Neural cell (in vitro differentiated cells): ENCODE results near the gene TPH2. TPM values are rescaled to one million over a fixed set of nuclear protein-coding genes. Genes with fewer than 3 reads are reported as not detected.
A peak's percentile ranks its signal among the peaks of the same experiment; 100 is the strongest.

Experiments
- H2AFZ ChIP-seq: fragments of 200-600, 300-800 bp; sonication (generic), shearing (Covaris generic); 2 replicates; pipeline ENCODE4 v1.6.0; 2014; ENCODE audit warnings: low read depth, mild to moderate bottlenecking, antibody characterized with exemption, low read length, moderate library complexity
- H3F3A ChIP-seq: fragments of 200-600 bp; shearing (Covaris generic); 2 replicates; pipeline ENCODE4 v1.6.1; 2016; ENCODE audit warnings: mild to moderate bottlenecking, moderate library complexity, mixed read lengths, antibody characterized with exemption, low read length; ENCODE audit not compliant: insufficient read depth, poor library complexity, severe bottlenecking
- H3K27ac ChIP-seq: fragments of 200-600, 300-800 bp; sonication (generic), shearing (Covaris generic); 2 replicates; pipeline ENCODE4 v1.5.1; 2014; ENCODE audit warnings: mild to moderate bottlenecking, low read length, moderate library complexity
- H3K27me3 ChIP-seq: fragments of 300-800, 200-600 bp; sonication (generic), shearing (Covaris generic); 2 replicates; pipeline ENCODE4 v1.6.0; 2014; ENCODE audit warnings: mild to moderate bottlenecking, low read depth, low read length, moderate library complexity; ENCODE audit not compliant: insufficient read depth
- H3K36me3 ChIP-seq: fragments of 300-800, 200-600 bp; sonication (generic), shearing (Covaris generic); 2 replicates; pipeline ENCODE4 v1.5.1; 2014; ENCODE audit warnings: mild to moderate bottlenecking, antibody characterized with exemption, low read length, moderate library complexity; ENCODE audit not compliant: insufficient read depth
- H3K4me2 ChIP-seq: fragments of 300-800, 200-600 bp; sonication (generic), shearing (Covaris generic); 2 replicates; pipeline ENCODE4 v1.6.0; 2014; ENCODE audit warnings: mild to moderate bottlenecking, low read length
- H3K4me3 ChIP-seq: fragments of 300-800, 200-600 bp; sonication (generic), shearing (Covaris generic); 2 replicates; pipeline ENCODE4 v1.5.1; 2014; ENCODE audit warnings: mild to moderate bottlenecking, low read length, moderate library complexity
- H3K79me2 ChIP-seq: fragments of 200-600 bp; shearing (Covaris generic); replicated peaks from 2 replicates; pipeline ENCODE4 v1.6.0; 2014; ENCODE audit warnings: mild to moderate bottlenecking, low read length, moderate library complexity; ENCODE audit not compliant: insufficient read depth
- H3K9ac ChIP-seq: fragments of 300-800, 200-600 bp; sonication (generic), shearing (Covaris generic); 2 replicates; pipeline ENCODE4 v1.6.1; 2016; ENCODE audit warnings: mild to moderate bottlenecking, low read length, mixed read lengths
- H3K9me2 ChIP-seq: fragments of 200-600 bp; shearing (Covaris generic); 2 replicates; pipeline ENCODE4 v1.6.1; 2016; ENCODE audit warnings: mild to moderate bottlenecking, low read length, mixed read lengths; ENCODE audit not compliant: insufficient read depth
- H3K9me3 ChIP-seq: fragments of 200-600, 300-800 bp; sonication (generic), shearing (Covaris generic); 2 replicates; pipeline ENCODE4 v1.6.1; 2016; ENCODE audit warnings: mild to moderate bottlenecking, mixed run types, low read length, moderate library complexity, mixed read lengths
- H4K20me1 ChIP-seq: fragments of 200-600 bp; shearing (Covaris generic); 2 replicates; pipeline ENCODE4 v1.6.1; 2016; ENCODE audit warnings: mild to moderate bottlenecking, mixed run types; ENCODE audit not compliant: insufficient read depth
- EP300 ChIP-seq: fragments of 450-650 bp; conservative IDR thresholded peaks from 2 replicates; pipeline ENCODE4 v1.6.1; 2014; ENCODE audit warnings: antibody characterized with exemption, mild to moderate bottlenecking, moderate library complexity; ENCODE audit not compliant: poor library complexity, severe bottlenecking
- EZH2 ChIP-seq: fragments of 200-600, 300-800 bp; shearing (Covaris generic), sonication (generic); IDR thresholded peaks from 2 replicates; pipeline ENCODE4 v1.6.1; 2014; ENCODE audit warnings: antibody characterized with exemption, low read length, borderline replicate concordance, mild to moderate bottlenecking; ENCODE audit not compliant: insufficient read depth, poor library complexity, severe bottlenecking
- MXI1 ChIP-seq: fragments of 450-650 bp; conservative IDR thresholded peaks from 2 replicates; pipeline ENCODE4 v1.6.1; 2014; ENCODE audit warnings: antibody characterized with exemption, mild to moderate bottlenecking; ENCODE audit not compliant: poor library complexity, severe bottlenecking
- POLR2AphosphoS5 ChIP-seq: IDR thresholded peaks from 2 replicates; pipeline ENCODE4 v1.6.1; 2012
- RAD21 ChIP-seq: fragments of 450-650 bp; conservative IDR thresholded peaks from 2 replicates; pipeline ENCODE4 v1.6.1; 2014; ENCODE audit warnings: antibody characterized with exemption, mild to moderate bottlenecking, moderate library complexity
- SMC3 ChIP-seq: fragments of 450-650 bp; conservative IDR thresholded peaks from 2 replicates; pipeline ENCODE4 v1.6.1; 2014; ENCODE audit warnings: antibody characterized with exemption, mild to moderate bottlenecking, moderate library complexity; ENCODE audit not compliant: poor library complexity
- TAF1 ChIP-seq: IDR thresholded peaks from 2 replicates; pipeline ENCODE4 v1.6.1; 2012; ENCODE audit warnings: low read depth
- polyA plus RNA-seq: library from polyadenylated mRNA; depleted of rRNA; stranded (reverse); fragments of >200 nt; gene quantifications from 2 replicates; pipeline ENCODE4 v1.2.3, GENCODE V29; 2014
- TF ChIP-seq, protein P1 (sequence below): IDR thresholded peaks from 2 replicates; pipeline ENCODE4 v1.6.1; 2012; ENCODE audit warnings: borderline replicate concordance
- TF ChIP-seq, protein P2 (sequence below): fragments of 450-650 bp; IDR thresholded peaks from 2 replicates; pipeline ENCODE4 v1.5.1; 2014; ENCODE audit warnings: antibody characterized with exemption, mild to moderate bottlenecking, moderate library complexity; ENCODE audit not compliant: poor library complexity, severe bottlenecking

The TPH2 gene
- polyA plus RNA-seq, 1 donor from 2014 or later: 0.33 TPM

DNA sequence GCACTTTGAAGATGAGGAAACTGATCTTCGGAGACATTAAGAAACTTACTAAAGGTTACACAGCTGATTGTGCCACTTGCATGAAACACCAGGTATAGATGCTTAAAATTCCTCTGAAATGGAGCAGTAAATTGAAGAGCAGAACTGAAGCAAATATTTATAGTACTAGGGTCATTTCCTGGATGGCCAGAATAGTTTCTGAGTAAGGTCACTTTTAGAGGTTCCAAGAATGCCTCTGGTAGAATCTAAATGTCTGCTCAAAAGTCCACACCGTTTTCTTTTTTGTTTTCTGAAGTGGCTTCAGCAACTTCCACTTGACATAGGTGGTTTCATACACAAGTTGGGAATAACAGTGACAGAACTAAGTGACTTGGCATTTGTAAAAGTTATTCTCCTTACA, 19.4 kb downstream of the TPH2 start:
- no peak overlapping the region for H3K4me2 ChIP-seq

DNA sequence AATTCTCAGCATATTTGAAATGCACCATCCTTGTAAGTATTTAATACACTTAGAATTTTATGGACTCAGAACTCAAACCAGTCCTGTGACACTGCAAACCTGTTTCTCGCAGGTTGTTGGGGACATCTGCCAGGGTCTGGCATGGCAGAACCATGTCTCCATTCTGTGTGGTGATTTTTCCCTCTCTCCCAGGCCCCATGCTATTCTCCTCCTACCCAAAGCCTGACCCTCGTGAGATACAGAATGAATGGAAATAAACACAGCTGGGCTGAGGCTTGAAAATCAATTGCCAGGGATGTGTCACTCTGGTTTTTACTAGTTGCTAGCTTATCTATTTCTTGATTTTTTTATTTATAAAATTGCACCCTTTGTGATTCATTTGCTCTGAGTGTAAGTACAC, 19.8 kb downstream of the TPH2 start:
- H3K4me3 ChIP-seq: peak overlapping the region; percentile 19
- no peak overlapping the region for H2AFZ ChIP-seq
- H3K9ac ChIP-seq: peak overlapping the region; percentile 2
- no peaks in the 10 kb centered on the region for H3K36me3 ChIP-seq
- H3K27ac ChIP-seq: peak overlapping the region; percentile 74
- no peaks in the 10 kb centered on the region for H3K79me2 ChIP-seq
- H3K27me3 ChIP-seq: no peaks in the 10 kb centered on the region
- H3K4me2 ChIP-seq: no peak overlapping the region
- no peaks in the 10 kb centered on the region for H3K9me3 ChIP-seq
- TF ChIP-seq MXI1 (no peak), EZH2 (no peak), RAD21 (no peak), TAF1 (no peak), POLR2AphosphoS5 (no peak), SMC3 (no peak), EP300 (no peak)
- TF ChIP-seq, protein P1, sequence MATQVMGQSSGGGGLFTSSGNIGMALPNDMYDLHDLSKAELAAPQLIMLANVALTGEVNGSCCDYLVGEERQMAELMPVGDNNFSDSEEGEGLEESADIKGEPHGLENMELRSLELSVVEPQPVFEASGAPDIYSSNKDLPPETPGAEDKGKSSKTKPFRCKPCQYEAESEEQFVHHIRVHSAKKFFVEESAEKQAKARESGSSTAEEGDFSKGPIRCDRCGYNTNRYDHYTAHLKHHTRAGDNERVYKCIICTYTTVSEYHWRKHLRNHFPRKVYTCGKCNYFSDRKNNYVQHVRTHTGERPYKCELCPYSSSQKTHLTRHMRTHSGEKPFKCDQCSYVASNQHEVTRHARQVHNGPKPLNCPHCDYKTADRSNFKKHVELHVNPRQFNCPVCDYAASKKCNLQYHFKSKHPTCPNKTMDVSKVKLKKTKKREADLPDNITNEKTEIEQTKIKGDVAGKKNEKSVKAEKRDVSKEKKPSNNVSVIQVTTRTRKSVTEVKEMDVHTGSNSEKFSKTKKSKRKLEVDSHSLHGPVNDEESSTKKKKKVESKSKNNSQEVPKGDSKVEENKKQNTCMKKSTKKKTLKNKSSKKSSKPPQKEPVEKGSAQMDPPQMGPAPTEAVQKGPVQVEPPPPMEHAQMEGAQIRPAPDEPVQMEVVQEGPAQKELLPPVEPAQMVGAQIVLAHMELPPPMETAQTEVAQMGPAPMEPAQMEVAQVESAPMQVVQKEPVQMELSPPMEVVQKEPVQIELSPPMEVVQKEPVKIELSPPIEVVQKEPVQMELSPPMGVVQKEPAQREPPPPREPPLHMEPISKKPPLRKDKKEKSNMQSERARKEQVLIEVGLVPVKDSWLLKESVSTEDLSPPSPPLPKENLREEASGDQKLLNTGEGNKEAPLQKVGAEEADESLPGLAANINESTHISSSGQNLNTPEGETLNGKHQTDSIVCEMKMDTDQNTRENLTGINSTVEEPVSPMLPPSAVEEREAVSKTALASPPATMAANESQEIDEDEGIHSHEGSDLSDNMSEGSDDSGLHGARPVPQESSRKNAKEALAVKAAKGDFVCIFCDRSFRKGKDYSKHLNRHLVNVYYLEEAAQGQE: no peak
- TF ChIP-seq, protein P2, sequence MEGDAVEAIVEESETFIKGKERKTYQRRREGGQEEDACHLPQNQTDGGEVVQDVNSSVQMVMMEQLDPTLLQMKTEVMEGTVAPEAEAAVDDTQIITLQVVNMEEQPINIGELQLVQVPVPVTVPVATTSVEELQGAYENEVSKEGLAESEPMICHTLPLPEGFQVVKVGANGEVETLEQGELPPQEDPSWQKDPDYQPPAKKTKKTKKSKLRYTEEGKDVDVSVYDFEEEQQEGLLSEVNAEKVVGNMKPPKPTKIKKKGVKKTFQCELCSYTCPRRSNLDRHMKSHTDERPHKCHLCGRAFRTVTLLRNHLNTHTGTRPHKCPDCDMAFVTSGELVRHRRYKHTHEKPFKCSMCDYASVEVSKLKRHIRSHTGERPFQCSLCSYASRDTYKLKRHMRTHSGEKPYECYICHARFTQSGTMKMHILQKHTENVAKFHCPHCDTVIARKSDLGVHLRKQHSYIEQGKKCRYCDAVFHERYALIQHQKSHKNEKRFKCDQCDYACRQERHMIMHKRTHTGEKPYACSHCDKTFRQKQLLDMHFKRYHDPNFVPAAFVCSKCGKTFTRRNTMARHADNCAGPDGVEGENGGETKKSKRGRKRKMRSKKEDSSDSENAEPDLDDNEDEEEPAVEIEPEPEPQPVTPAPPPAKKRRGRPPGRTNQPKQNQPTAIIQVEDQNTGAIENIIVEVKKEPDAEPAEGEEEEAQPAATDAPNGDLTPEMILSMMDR: no peak
- H3F3A ChIP-seq: no peaks in the 10 kb centered on the region
- H4K20me1 ChIP-seq: no peaks in the 10 kb centered on the region
- no peaks in the 10 kb centered on the region for H3K9me2 ChIP-seq

More for the DNA sequence above, 19.4 kb downstream of the TPH2 start:
- Histone ChIP-seq H3K79me2 (no peaks in the 10 kb centered on the region), H3K9ac (no peak overlapping the region), H4K20me1 (no peaks in the 10 kb centered on the region), H2AFZ (no peak overlapping the region), H3K27me3 (no peaks in the 10 kb centered on the region), H3K4me3 (no peak overlapping the region), H3K9me2 (no peaks in the 10 kb centered on the region), H3K27ac (peak overlapping the region; percentile 74), H3F3A (no peaks in the 10 kb centered on the region), H3K9me3 (no peaks in the 10 kb centered on the region), H3K36me3 (no peaks in the 10 kb centered on the region)
- TF ChIP-seq, protein P2: no peak
- no peak for TF ChIP-seq RAD21
- TF ChIP-seq, protein P1: no peak
- no peak for TF ChIP-seq EZH2
- no peak for TF ChIP-seq MXI1
- no peak for TF ChIP-seq EP300
- no peak for TF ChIP-seq POLR2AphosphoS5
- no peak for TF ChIP-seq TAF1
- no peak for TF ChIP-seq SMC3
